HG02970 (cell line): Measurements from ENCODE around the gene FSIP1.

Source experiments
- ATAC-seq: cut with Tn5 transposase; IDR thresholded peaks from one replicate; pipeline ENCODE4 v1.9.1; 2021; ENCODE audit warnings: mild to moderate bottlenecking, moderate library complexity, moderate number of reproducible peaks; ENCODE audit not compliant: unreplicated experiment, low FRiP score

Gene FSIP1

GRCh38 chr15:39721893-39722292 lies 60.7 kb downstream of the FSIP1 start:
- ATAC-seq = no peak

- ATAC-seq = no peak
Observed at GRCh38 chr15:39720621-39721611, 61.7 kb downstream of the FSIP1 start.

- ATAC-seq = no peak
Observed at GRCh38 chr15:39720081-39720480, 62.6 kb downstream of the FSIP1 start.

- no peak for ATAC-seq
Observed at GRCh38 chr15:39719109-39719508, 63.5 kb downstream of the FSIP1 start.

- ATAC-seq = no peak
Observed at GRCh38 chr15:39717134-39717533, 65.5 kb downstream of the FSIP1 start.

GRCh38 chr15:39714251-39714650 lies 68.4 kb downstream of the FSIP1 start:
- no peak for ATAC-seq

GRCh38 chr15:39713846-39714245 lies 68.8 kb downstream of the FSIP1 start:
- no peak for ATAC-seq

GRCh38 chr15:39710681-39711080 lies 72.0 kb downstream of the FSIP1 start:
- ATAC-seq = no peak

GRCh38 chr15:39709941-39710340 lies 72.7 kb downstream of the FSIP1 start:
- no peak for ATAC-seq

- no peak for ATAC-seq
Observed at GRCh38 chr15:39706206-39706605, 76.4 kb downstream of the FSIP1 start.

- ATAC-seq = no peak
Observed at GRCh38 chr15:39704689-39705088, 78.0 kb downstream of the FSIP1 start.

- ATAC-seq = no peak
Observed at GRCh38 chr15:39704235-39704634, 78.4 kb downstream of the FSIP1 start.

GRCh38 chr15:39701988-39702387 lies 80.7 kb downstream of the FSIP1 start:
- ATAC-seq = no peak

GRCh38 chr15:39700375-39700700 lies 82.3 kb downstream of the FSIP1 start:
- ATAC-seq = no peak

GRCh38 chr15:39699516-39700374 lies 82.9 kb downstream of the FSIP1 start:
- ATAC-seq = no peak

- no peak for ATAC-seq
Observed at GRCh38 chr15:39698444-39699390, 83.9 kb downstream of the FSIP1 start.

- no peak for ATAC-seq
Observed at GRCh38 chr15:39697509-39697908, 85.1 kb downstream of the FSIP1 start.

- no peak for ATAC-seq
Observed at GRCh38 chr15:39695793-39696192, 86.8 kb downstream of the FSIP1 start.

GRCh38 chr15:39692356-39693327 lies 90.0 kb downstream of the FSIP1 start:
- ATAC-seq = no peak
